Measurements from ENCODE around the gene FTH1. TPM values are rescaled to one million over a fixed set of nuclear protein-coding genes. Genes with fewer than 3 reads are reported as not detected.

FTH1 gene
- total and polyA plus RNA-seq, 2 of the 13 experiments (the other 11 are each of a cell fraction or from before 2014, with no cell fraction given) = 607 to 760 TPM

DNA sequence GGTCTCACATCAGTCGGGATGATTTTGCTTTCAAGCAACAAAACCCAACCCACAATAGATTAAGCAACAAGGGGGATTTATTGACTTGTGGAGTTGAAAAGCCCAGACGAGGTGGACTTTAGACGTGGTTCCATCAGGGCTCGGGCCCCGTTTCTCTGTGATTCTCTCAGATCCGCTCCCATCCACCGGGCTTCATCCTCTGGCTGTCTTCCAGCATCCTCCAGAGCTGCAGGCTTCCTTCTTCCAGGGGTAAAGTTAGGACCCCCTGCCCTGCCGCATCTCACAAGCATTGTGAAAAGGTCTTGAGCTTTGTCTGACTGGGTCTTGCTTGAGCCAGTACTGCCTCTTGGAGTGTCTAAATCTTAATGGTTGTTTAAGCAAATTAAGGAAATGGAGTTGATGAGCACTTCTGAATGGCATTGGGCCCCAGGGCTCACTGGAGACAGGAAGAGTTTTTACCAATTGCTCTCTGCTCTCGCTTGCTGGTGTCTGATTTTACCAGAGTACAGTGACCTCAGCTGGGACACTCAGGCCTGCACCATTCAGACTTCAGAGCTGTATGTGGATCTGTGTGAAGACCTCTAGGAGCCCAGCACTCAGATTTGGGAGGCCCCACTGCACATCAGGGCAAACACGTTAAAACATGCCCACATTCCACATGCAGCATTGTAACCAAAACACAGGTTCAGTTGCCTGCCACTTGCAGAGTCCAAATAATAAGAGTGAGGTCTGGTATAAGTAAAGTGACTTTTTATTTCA lies 13.5 kb upstream of the FTH1 start (continued):
- TF ChIP-seq SNAI1 (CRISPR knock-in tag; IDR thresholded peaks at IDR 0.05; ENCODE audit: borderline replicate concordance) (no peak), RARA (CRISPR knock-in tag; IDR thresholded peaks at IDR 0.05) (peak; percentile 78), THAP11 (CRISPR knock-in tag; IDR thresholded peaks at IDR 0.05) (peak; percentile 28; the same call in 1 of the 2 replicates), HDAC2 (CRISPR knock-in tag; IDR thresholded peaks at IDR 0.05) (peak; percentile 87), ZNF788 (CRISPR knock-in tag; IDR thresholded peaks at IDR 0.05; ENCODE audit: borderline replicate concordance) (no peak; the same call in 1 of the 2 replicates), MTA3 (CRISPR knock-in tag; IDR thresholded peaks at IDR 0.05) (no peak), FOXK1 (CRISPR knock-in tag; IDR thresholded peaks at IDR 0.05; ENCODE audit: borderline replicate concordance, low read depth) (peak; percentile 84; the same call in 1 of the 2 replicates), NONO (IDR thresholded peaks at IDR 0.05) (no peak), NONO (CRISPR knock-in tag; conservative IDR thresholded peaks at IDR 0.05) (no peak; the same call in 1 of the 2 replicates), SRSF1 (optimal IDR thresholded peaks at IDR 0.05; ENCODE audit: low read depth, low read length) (no peak), PHB2 (IDR thresholded peaks at IDR 0.05; ENCODE audit: partially characterized antibody) (no peak), ZNF432 (CRISPR knock-in tag; IDR thresholded peaks at IDR 0.05; ENCODE audit: borderline replicate concordance) (no peak), DNMT3B (CRISPR knock-in tag; conservative IDR thresholded peaks at IDR 0.05) (no peak), ZNF780A (CRISPR knock-in tag; IDR thresholded peaks at IDR 0.05) (no peak), SMAD3 (CRISPR knock-in tag; IDR thresholded peaks at IDR 0.05) (peak; percentile 77), ZNF225 (CRISPR knock-in tag; IDR thresholded peaks at IDR 0.05) (no peak), CREM (IDR thresholded peaks at IDR 0.05) (peak; percentile 62), CREM (CRISPR knock-in tag; IDR thresholded peaks at IDR 0.05) (no peak)
- TF ChIP-seq, protein P1, sequence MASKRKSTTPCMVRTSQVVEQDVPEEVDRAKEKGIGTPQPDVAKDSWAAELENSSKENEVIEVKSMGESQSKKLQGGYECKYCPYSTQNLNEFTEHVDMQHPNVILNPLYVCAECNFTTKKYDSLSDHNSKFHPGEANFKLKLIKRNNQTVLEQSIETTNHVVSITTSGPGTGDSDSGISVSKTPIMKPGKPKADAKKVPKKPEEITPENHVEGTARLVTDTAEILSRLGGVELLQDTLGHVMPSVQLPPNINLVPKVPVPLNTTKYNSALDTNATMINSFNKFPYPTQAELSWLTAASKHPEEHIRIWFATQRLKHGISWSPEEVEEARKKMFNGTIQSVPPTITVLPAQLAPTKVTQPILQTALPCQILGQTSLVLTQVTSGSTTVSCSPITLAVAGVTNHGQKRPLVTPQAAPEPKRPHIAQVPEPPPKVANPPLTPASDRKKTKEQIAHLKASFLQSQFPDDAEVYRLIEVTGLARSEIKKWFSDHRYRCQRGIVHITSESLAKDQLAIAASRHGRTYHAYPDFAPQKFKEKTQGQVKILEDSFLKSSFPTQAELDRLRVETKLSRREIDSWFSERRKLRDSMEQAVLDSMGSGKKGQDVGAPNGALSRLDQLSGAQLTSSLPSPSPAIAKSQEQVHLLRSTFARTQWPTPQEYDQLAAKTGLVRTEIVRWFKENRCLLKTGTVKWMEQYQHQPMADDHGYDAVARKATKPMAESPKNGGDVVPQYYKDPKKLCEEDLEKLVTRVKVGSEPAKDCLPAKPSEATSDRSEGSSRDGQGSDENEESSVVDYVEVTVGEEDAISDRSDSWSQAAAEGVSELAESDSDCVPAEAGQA (IDR thresholded peaks at IDR 0.05; ENCODE audit: low read depth) = no peak
- TF ChIP-seq, protein P1 (CRISPR knock-in tag; IDR thresholded peaks at IDR 0.05; ENCODE audit: borderline replicate concordance) = no peak
- TF ChIP-seq, protein P2, sequence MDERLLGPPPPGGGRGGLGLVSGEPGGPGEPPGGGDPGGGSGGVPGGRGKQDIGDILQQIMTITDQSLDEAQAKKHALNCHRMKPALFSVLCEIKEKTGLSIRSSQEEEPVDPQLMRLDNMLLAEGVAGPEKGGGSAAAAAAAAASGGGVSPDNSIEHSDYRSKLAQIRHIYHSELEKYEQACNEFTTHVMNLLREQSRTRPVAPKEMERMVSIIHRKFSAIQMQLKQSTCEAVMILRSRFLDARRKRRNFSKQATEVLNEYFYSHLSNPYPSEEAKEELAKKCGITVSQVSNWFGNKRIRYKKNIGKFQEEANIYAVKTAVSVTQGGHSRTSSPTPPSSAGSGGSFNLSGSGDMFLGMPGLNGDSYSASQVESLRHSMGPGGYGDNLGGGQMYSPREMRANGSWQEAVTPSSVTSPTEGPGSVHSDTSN (CRISPR knock-in tag; IDR thresholded peaks at IDR 0.05) = no peak
- TF ChIP-seq, protein P3, sequence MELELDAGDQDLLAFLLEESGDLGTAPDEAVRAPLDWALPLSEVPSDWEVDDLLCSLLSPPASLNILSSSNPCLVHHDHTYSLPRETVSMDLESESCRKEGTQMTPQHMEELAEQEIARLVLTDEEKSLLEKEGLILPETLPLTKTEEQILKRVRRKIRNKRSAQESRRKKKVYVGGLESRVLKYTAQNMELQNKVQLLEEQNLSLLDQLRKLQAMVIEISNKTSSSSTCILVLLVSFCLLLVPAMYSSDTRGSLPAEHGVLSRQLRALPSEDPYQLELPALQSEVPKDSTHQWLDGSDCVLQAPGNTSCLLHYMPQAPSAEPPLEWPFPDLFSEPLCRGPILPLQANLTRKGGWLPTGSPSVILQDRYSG (CRISPR knock-in tag; IDR thresholded peaks at IDR 0.05) = no peak
- TF ChIP-seq, protein P4, sequence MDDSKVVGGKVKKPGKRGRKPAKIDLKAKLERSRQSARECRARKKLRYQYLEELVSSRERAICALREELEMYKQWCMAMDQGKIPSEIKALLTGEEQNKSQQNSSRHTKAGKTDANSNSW (CRISPR knock-in tag; IDR thresholded peaks at IDR 0.05; ENCODE audit: borderline replicate concordance) = no peak
- TF ChIP-seq, protein P5, sequence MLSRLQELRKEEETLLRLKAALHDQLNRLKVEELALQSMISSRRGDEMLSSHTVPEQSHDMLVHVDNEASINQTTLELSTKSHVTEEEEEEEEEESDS (CRISPR knock-in tag; IDR thresholded peaks at IDR 0.05; ENCODE audit: borderline replicate concordance) = 0 out of 2 replicates have a peak, but pooled peaks have one; percentile 46

All from HepG2 (cell line).